Ectodermal cell (in vitro differentiated cells): ENCODE measurements around the gene LTB.
A peak's percentile ranks its signal among the peaks of the same experiment; 100 is the strongest.

Experiments used
- H3K27ac ChIP-seq: 2 replicates; pipeline ENCODE4 v1.7.0; 2013; ENCODE audit warnings: mild to moderate bottlenecking, low read depth, low read length; ENCODE audit not compliant: insufficient read depth, poor library complexity, severe bottlenecking
- H3K27me3 ChIP-seq: 2 replicates; pipeline ENCODE4 v1.7.0; 2013; ENCODE audit warnings: mild to moderate bottlenecking, low read length; ENCODE audit not compliant: insufficient read depth, control insufficient read depth, poor library complexity, severe bottlenecking
- H3K36me3 ChIP-seq: one replicate; pipeline ENCODE4 v1.7.0; 2013; ENCODE audit warnings: low read length; ENCODE audit not compliant: control insufficient read depth, insufficient read depth
- H3K4me1 ChIP-seq: one replicate; pipeline ENCODE4 v1.7.0; 2013; ENCODE audit warnings: low read length; ENCODE audit not compliant: control insufficient read depth, insufficient read depth
- H3K4me3 ChIP-seq: 2 replicates; pipeline ENCODE4 v1.7.0; 2013; ENCODE audit warnings: low read depth, low read length, control low read depth; ENCODE audit not compliant: insufficient read depth
- H3K9me3 ChIP-seq: 2 replicates; pipeline ENCODE4 v1.7.0; 2013; ENCODE audit warnings: mild to moderate bottlenecking, low read length, moderate library complexity; ENCODE audit not compliant: control insufficient read depth
- WGBS, 2 experiments: methylation state at CpG; one replicate each; pipeline ENCODE4 v1.1.7; 2013; ENCODE audit warnings: missing lambda C conversion rate in 2 of 2; 5-methylcytosine and 5-hydroxymethylcytosine counted together

LTB gene

DNA sequence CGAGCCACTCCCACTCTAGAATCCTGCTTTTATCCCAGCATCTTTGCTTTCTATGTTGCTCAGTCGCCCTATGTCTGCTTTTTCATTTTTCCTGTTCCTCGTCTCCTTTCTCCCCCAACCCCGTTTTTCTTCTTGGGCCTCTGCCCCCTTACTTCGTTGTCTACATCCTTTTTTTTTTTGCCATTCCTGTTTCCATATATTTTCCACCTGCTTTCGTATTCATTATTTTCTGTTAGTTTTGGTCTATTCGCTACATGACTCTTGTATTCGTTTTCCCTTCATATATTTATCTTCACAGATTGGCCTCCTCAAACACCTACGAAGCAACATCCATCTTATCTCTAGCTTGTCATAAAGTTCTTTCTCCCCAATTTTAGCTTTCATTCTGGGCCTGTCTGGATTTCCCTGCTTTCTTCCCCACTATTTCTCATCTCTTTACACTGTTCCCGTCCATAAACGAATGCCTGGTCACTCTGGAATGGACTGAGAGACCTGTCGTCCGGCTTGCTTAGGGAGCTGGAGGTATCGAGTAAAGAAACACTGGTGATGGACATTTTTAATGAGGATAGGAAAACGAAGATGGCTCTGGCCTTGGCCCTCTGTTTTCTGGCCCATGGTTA is 39.2 kb upstream of the LTB start:
- H3K9me3 ChIP-seq, result no peaks in the 10 kb centered on the region
- H3K4me1 ChIP-seq, result peaks cover 10% of the 10 kb centered on the region
- peak overlapping the region; percentile 79 for H3K4me3 ChIP-seq
- H3K27ac ChIP-seq, result peak overlapping the region; percentile 100
- no peaks in the 10 kb centered on the region for H3K27me3 ChIP-seq
- 6 to 7% methylated on average over 15 of the region's 15 CpGs for WGBS, 2 experiments
- peaks cover 39% of the 10 kb centered on the region for H3K36me3 ChIP-seq

GRCh38 chr6:31620586-31621319 is 38.5 kb upstream of the LTB start, which contains the start of gene PRRC2A:
PRRC2A (plus strand) TSS chr6:31620715; CDS start chr6:31622790, 2,075 bp downstream.
- WGBS, 2 experiments, result 0% methylated on average over 67 of the region's 67 CpGs

DNA sequence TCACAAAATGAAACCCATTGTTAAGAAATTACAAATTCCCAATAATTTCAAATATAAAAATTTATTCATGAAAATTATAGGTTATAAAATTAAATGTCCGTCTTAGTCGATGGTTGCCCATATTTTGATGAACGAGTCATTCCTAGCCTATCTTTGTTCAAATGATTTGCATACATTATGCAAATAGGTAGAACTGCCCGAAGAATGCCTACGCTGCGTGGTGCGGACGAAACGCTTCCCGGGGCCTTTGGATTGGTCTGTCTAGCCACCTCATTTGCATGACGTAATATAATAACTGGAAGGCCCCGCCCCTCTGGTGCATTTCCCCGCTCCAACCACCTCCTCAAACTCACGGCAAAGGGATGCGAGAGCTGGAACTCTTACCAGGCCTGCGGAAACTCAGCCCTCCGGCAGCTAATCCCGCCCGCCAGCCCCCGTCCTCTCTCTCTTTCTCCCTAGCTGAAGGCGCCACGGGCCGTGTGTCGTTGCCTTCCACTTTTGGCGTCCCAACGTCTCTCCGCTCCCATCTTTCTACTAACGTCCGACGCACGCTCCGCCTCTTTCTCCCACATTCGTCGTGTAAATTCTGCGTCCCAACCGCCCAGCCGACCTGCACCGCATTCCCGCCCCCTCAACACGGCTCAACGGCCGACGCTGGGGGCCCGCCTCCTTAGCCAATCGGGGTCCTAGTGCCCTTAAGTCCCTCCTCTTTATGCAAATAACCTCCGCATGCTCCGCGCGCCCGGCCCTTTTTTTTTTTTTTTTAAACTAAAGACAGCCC is 37.8 kb upstream of the LTB start:
- Histone ChIP-seq H3K27ac (peak overlapping the region; percentile 100), H3K4me3 (peak overlapping the region; percentile 79)

More at GRCh38 chr6:31620586-31621319, 38.5 kb upstream of the LTB start, which contains the start of gene PRRC2A:
- H3K27me3 ChIP-seq, result no peaks in the 10 kb centered on the region
- H3K4me1 ChIP-seq, result peaks cover 14% of the 10 kb centered on the region
- H3K9me3 ChIP-seq, result no peaks in the 10 kb centered on the region
- peak within 1 kb of the TSS; percentile 79 for H3K4me3 ChIP-seq
- peaks cover 33% of the 10 kb centered on the region for H3K36me3 ChIP-seq
- H3K27ac ChIP-seq, result peak within 1 kb of the TSS; percentile 100

DNA sequence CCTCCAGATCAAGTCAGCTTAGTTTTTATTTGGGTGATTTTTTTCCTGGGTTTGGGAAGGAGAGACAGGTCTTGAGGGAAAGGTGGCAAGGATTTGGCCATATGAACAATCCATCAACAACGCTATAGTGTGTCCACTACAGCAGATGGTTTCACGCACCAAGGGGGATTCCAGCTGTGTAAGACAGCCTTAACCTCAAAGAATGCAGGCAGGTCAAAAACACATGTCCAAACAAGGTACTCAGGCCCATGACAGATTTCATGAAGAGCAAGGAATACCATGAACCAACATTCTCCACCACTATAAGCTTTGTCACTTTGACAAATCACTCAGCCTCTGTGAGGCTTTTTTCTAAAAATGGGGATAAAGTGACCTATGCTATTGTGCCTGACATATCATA is 34.8 kb upstream of the LTB start:
- Histone ChIP-seq H3K9me3 (no peaks in the 10 kb centered on the region), H3K27me3 (no peaks in the 10 kb centered on the region), H3K36me3 (no peaks in the 10 kb centered on the region), H3K4me1 (peaks cover 6% of the 10 kb centered on the region), H3K4me3 (no peak overlapping the region), H3K27ac (no peak overlapping the region)
- whole genome bisulfite sequencing, 2 experiments, result 90 to 92% methylated on average over 2 of the region's 2 CpGs

More for the DNA sequence above, 37.8 kb upstream of the LTB start:
- WGBS, 2 experiments, result 0 to 1% methylated on average over 50 of the region's 50 CpGs
- no peaks in the 10 kb centered on the region for H3K27me3 ChIP-seq
- no peaks in the 10 kb centered on the region for H3K9me3 ChIP-seq
- peaks cover 16% of the 10 kb centered on the region for H3K4me1 ChIP-seq
- peaks cover 25% of the 10 kb centered on the region for H3K36me3 ChIP-seq

- Histone ChIP-seq H3K36me3 (no peaks in the 10 kb centered on the region), H3K9me3 (no peaks in the 10 kb centered on the region), H3K27me3 (no peaks in the 10 kb centered on the region), H3K4me1 (peaks cover 5% of the 10 kb centered on the region), H3K4me3 (no peak overlapping the region), H3K27ac (no peak overlapping the region)
- WGBS, 2 experiments, result 78 to 79% methylated on average over 7 of the region's 7 CpGs
Measured at GRCh38 chr6:31615748-31616147, 33.5 kb upstream of the LTB start.

DNA sequence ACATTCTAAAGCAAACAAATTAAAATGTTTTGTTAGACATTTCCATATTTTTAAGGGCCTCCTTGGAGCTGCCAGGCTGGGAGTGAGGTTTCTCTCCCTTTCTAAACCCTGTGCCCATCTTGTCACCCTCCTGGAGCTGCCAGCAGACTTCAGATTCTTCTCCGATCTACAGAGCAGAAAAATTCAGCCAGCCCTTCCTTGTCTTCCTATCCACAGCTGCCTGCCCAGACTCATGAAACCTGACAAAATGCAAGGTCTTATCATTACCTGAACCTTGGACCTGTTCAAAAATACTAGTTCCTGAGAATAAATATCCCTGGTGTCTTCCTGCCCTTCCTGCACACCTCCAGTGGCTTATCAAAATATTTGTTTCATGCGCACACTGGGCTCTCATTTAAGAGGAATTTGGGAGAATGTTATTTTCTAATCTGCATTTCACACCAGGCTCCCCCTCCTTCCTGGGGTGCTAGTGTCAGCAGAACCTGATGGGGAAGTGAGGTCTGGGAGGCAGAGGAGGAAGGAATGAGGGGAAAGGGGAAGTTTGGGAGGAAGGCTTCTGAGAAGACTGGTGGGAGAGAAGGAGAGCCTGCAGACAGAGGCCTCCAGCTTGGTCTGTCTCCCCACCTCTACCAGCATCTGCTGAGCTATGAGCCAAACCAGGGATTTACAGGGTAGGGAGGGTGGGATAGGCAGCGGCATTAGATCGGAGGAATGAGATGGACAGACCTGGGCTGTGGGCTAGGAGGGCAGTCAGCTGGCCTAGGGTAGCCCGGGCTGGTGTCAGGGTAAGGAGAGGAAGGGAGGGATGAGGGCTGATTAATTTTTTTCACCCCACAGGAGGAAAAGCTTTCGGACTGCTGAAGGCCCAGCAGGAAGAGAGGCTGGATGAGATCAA is 32.7 kb upstream of the LTB start, which contains the start of gene AIF1:
Gene AIF1, plus strand, starts transcription at position 551 of the 895 bp plus-strand sequence. Its CDS starts 96 bp downstream, at position 647.
- Histone ChIP-seq H3K27ac (no peak within 1 kb of the TSS), H3K9me3 (no peaks in the 10 kb centered on the region), H3K4me3 (no peak within 1 kb of the TSS), H3K4me1 (peaks cover 5% of the 10 kb centered on the region), H3K36me3 (no peaks in the 10 kb centered on the region), H3K27me3 (no peaks in the 10 kb centered on the region)
- 83 to 90% methylated on average over 5 to 6 of the region's 6 CpGs for WGBS, 2 experiments

- Histone ChIP-seq H3K4me3 (no peak overlapping the region), H3K27me3 (no peaks in the 10 kb centered on the region), H3K36me3 (no peaks in the 10 kb centered on the region), H3K27ac (no peak overlapping the region), H3K9me3 (no peaks in the 10 kb centered on the region), H3K4me1 (peaks cover 5% of the 10 kb centered on the region)
- 92 to 94% methylated on average over 8 of the region's 8 CpGs for WGBS, 2 experiments
Measured at GRCh38 chr6:31614075-31614619, 31.9 kb upstream of the LTB start.

- H3K36me3 ChIP-seq, result no peaks in the 10 kb centered on the region
- no peak overlapping the region for H3K27ac ChIP-seq
- H3K9me3 ChIP-seq, result no peaks in the 10 kb centered on the region
- WGBS, 2 experiments, result 87 to 92% methylated on average over 4 of the region's 4 CpGs
- H3K27me3 ChIP-seq, result no peaks in the 10 kb centered on the region
- H3K4me1 ChIP-seq, result peaks cover 4% of the 10 kb centered on the region
- H3K4me3 ChIP-seq, result no peak overlapping the region
Measured at GRCh38 chr6:31610968-31611367, 28.7 kb upstream of the LTB start.
